GM12878 (cell line): ENCODE measurements around the gene DHRS7B. TPM values are rescaled to one million over a fixed set of nuclear protein-coding genes. Genes with fewer than 3 reads are reported as not detected.

Source experiments
- ATF3 ChIP-seq: IDR thresholded peaks from 2 replicates; pipeline ENCODE4 v1.6.1; 2011; ENCODE audit warnings: low read depth, mild to moderate bottlenecking, low read length, moderate library complexity, borderline replicate concordance; ENCODE audit errors: extremely low read depth
- BCL11A ChIP-seq: IDR thresholded peaks from 2 replicates; pipeline ENCODE4 v1.6.1; 2011; ENCODE audit warnings: low read depth, low read length
- BCL3 ChIP-seq: IDR thresholded peaks from 2 replicates; pipeline ENCODE4 v1.6.1; 2011; ENCODE audit warnings: borderline replicate concordance, low read depth, mild to moderate bottlenecking, moderate library complexity, low read length; ENCODE audit not compliant: insufficient read depth, poor library complexity, severe bottlenecking
- BRCA1 ChIP-seq: IDR thresholded peaks from 2 replicates; pipeline ENCODE4 v1.6.1; 2011; ENCODE audit warnings: low read depth, low read length, improper control_type of control experiment
- CBFB ChIP-seq: IDR thresholded peaks from 2 replicates; pipeline ENCODE4 v1.6.1; 2016; ENCODE audit warnings: antibody characterized with exemption, low read depth
- DPF2 ChIP-seq: fragments of 450-650 bp; IDR thresholded peaks from 2 replicates; pipeline ENCODE4 v1.6.1; 2017; ENCODE audit warnings: mild to moderate bottlenecking
- E2F8 ChIP-seq: fragments of 450-650 bp; IDR thresholded peaks from 2 replicates; pipeline ENCODE4 v1.6.1; 2018; ENCODE audit warnings: mild to moderate bottlenecking, low read depth, moderate library complexity; ENCODE audit not compliant: partially characterized antibody
- EED ChIP-seq: sonication (generic); IDR thresholded peaks from 2 replicates; pipeline ENCODE4 v1.6.1; 2016; ENCODE audit warnings: antibody characterized with exemption, low read depth
- EP300 ChIP-seq, 2 experiments: fragments of 150-350 bp in 1 of 2; IDR thresholded peaks; 2 replicates each; pipeline ENCODE4 v1.6.1; 2011 to 2012; ENCODE audit warnings: low read depth in 2 of 2, low read length in 2 of 2, borderline replicate concordance in 1 of 2, improper control_type of control experiment in 1 of 2, inconsistent platforms in 1 of 2; ENCODE audit not compliant: control insufficient read depth in 1 of 2
- ETV6 ChIP-seq, 2 experiments: fragments of 450-650 bp in 1 of 2; IDR thresholded peaks in 1 of 2; conservative IDR thresholded peaks in 1 of 2; 2 replicates each; pipeline ENCODE4 v1.6.1; 2014; ENCODE audit warnings: antibody characterized with exemption in 1 of 2, borderline replicate concordance in 1 of 2, low read depth in 1 of 2, mild to moderate bottlenecking in 1 of 2, moderate library complexity in 1 of 2
- FOXK2 ChIP-seq: fragments of 450-650 bp; IDR thresholded peaks from 2 replicates; pipeline ENCODE4 v1.6.1; 2017; ENCODE audit warnings: mild to moderate bottlenecking, moderate library complexity
- IKZF1 ChIP-seq: fragments of 450-650 bp; conservative IDR thresholded peaks from 2 replicates; pipeline ENCODE4 v1.6.1; 2017; ENCODE audit warnings: antibody characterized with exemption, mild to moderate bottlenecking
- IKZF2 ChIP-seq, 2 experiments: fragments of 450-650 bp; IDR thresholded peaks; 2 replicates each; pipeline ENCODE4 v1.6.1; 2017; ENCODE audit warnings: mild to moderate bottlenecking in 2 of 2, moderate library complexity in 2 of 2
- IRF3 ChIP-seq: fragments of 450-650 bp; IDR thresholded peaks from 2 replicates; pipeline ENCODE4 v1.6.1; 2014; ENCODE audit warnings: mild to moderate bottlenecking
- JUND ChIP-seq: IDR thresholded peaks from 2 replicates; pipeline ENCODE4 v1.6.1; 2012; ENCODE audit warnings: low read depth, mild to moderate bottlenecking, low read length, improper control_type of control experiment, moderate library complexity
- KAT2A ChIP-seq: conservative IDR thresholded peaks from 2 replicates; pipeline ENCODE4 v1.6.1; 2011; ENCODE audit warnings: low read depth, low read length; ENCODE audit not compliant: control insufficient read depth
- MAX ChIP-seq: IDR thresholded peaks from 2 replicates; pipeline ENCODE4 v1.6.1; 2012; ENCODE audit warnings: low read depth, low read length, improper control_type of control experiment
- RAD21 ChIP-seq: IDR thresholded peaks from 2 replicates; pipeline ENCODE4 v1.6.1; 2011; ENCODE audit warnings: mild to moderate bottlenecking, low read depth, low read length, moderate library complexity; ENCODE audit not compliant: insufficient read depth
- RFX5 ChIP-seq: IDR thresholded peaks from 2 replicates; pipeline ENCODE4 v1.6.1; 2011; ENCODE audit warnings: low read depth, low read length, improper control_type of control experiment
- SMAD5 ChIP-seq: IDR thresholded peaks from 2 replicates; pipeline ENCODE4 v1.6.1; 2016; ENCODE audit warnings: antibody characterized with exemption, low read depth
- TCF3 ChIP-seq: IDR thresholded peaks from 2 replicates; pipeline ENCODE4 v1.6.1; 2012; ENCODE audit warnings: low read depth, mild to moderate bottlenecking, low read length, borderline replicate concordance; ENCODE audit not compliant: insufficient read depth
- USF1 ChIP-seq: IDR thresholded peaks from 2 replicates; pipeline ENCODE4 v1.6.1; 2011; ENCODE audit warnings: borderline replicate concordance, low read depth, mild to moderate bottlenecking, moderate library complexity, mixed read lengths, low read length; ENCODE audit not compliant: insufficient read depth; ENCODE audit errors: extremely low read length
- ZNF274 ChIP-seq: IDR thresholded peaks from one replicate; pipeline ENCODE4 v1.8.0; 2011; ENCODE audit not compliant: insufficient read length, insufficient read depth
- polyA plus RNA-seq, 11 experiments: library from polyadenylated mRNA; depleted of rRNA in 4 of 11; unstranded in 6 of 11; stranded (reverse) in 5 of 11; fragments of >200 nt; fragmentation: Nextera tagmentation in 4 of 11; fragmentation: Illumina TruSeq in 1 of 11; extraction: Ambion mirVana in 4 of 11; extraction: Trizol in 1 of 11; gene quantifications; 1 replicate in 1 of 11; 2 replicates in 10 of 11; pipeline versions ENCODE4 v1.2.1 to v1.2.3, GENCODE V29; 2011 to 2016; ENCODE audit warnings: inconsistent platforms in 2 of 11, missing spikeins in 2 of 11, low read depth in 1 of 11
- total RNA-seq, 4 experiments: library from RNA; depleted of rRNA in 3 of 4; stranded (reverse); fragments of >200 nt in 3 of 4; fragmentation: Illumina TruSeq in 1 of 4; extraction: Trizol in 1 of 4; gene quantifications; 2 replicates each; pipeline versions ENCODE4 v1.2.1 to v1.2.3, GENCODE V29; 2013 to 2021

DHRS7B gene
- total and polyA plus RNA-seq, 10 of the 15 experiments (the other 5 are each of a cell fraction or from before 2014, with no cell fraction given), result 11.1 to 35.6 (median 23.0) TPM

GRCh38 chr17:21171309-21171922 lies 44.7 kb downstream of the DHRS7B start (continued):
- no peak for TF ChIP-seq E2F8
- TF ChIP-seq BRCA1, result no peak
- peak; percentile 75 for TF ChIP-seq EED
- no peak for TF ChIP-seq ATF3
- 0 out of 2 replicates have a peak, but pooled peaks have one; percentile 2 for TF ChIP-seq RAD21
- TF ChIP-seq USF1, result no peak
- TF ChIP-seq BCL3, result no peak
- TF ChIP-seq MAX, result no peak
- no peak for TF ChIP-seq TCF3
- TF ChIP-seq DPF2, result 0 out of 2 replicates have a peak, but pooled peaks have one; percentile 14
- TF ChIP-seq IKZF2 (IDR thresholded peaks at IDR 0.05), result peak; percentile 52 to 58; a peak in 2 of 4 replicates
- TF ChIP-seq EP300 (IDR thresholded peaks at IDR 0.05; ENCODE audit: borderline replicate concordance in 1 of 2, control insufficient read depth in 1 of 2, low read depth in 2 of 2, low read length in 2 of 2), result no peak
- no peak for TF ChIP-seq FOXK2
- TF ChIP-seq KAT2A, result no peak
- no peak for TF ChIP-seq BCL11A
- TF ChIP-seq CBFB, result no peak
- TF ChIP-seq IRF3, result no peak
- TF ChIP-seq SMAD5, result no peak
- TF ChIP-seq IKZF1, result peak; percentile 63
- TF ChIP-seq RFX5, result no peak
- TF ChIP-seq JUND, result no peak
- peak in 1 of 2 experiments; percentile 93; a peak in 2 of 4 replicates for TF ChIP-seq ETV6 (conservative IDR thresholded peaks at IDR 0.05 in 1 of 2, IDR thresholded peaks at IDR 0.05 in 1 of 2; ENCODE audit: borderline replicate concordance in 1 of 2, low read depth in 1 of 2)
- TF ChIP-seq ZNF274, result no peak
